ENCODE measurements around the gene HLA-A. TPM values are rescaled to one million over a fixed set of nuclear protein-coding genes. Genes with fewer than 3 reads are reported as not detected.
"Not testable (repeated sequence)": the region's sequence is repeated elsewhere in the genome, so short reads cannot be mapped to it uniquely, and the experiment has no call there.

HLA-A gene
- polyA plus RNA-seq, 1 donor: 326 TPM

DNA sequence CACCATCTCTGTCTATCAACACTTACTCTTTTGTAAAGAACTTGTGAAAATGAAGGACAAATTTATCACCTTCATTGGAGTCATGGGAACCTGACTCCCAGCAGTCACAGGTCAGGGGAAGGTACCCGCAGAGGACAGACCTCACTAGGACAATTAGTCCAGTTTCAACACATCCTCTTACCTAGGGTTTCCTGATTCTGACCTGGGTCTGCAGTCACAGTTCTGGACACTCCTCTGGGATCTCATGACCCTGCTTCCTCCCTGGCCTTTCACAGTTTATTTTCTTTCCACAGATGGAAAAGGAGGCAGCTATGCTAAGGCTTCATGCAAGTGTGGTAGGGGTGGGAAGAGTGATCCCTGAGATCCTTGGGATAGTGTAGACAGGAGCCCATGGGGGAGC is 15.7 kb downstream of the HLA-A start:
- Histone ChIP-seq H3K36me3 (ENCODE audit: control insufficient read depth, insufficient read depth, low read length) (no peaks in the 10 kb centered on the region), H3K4me3 (ENCODE audit: low read length) (no peak overlapping the region), H3K27ac (ENCODE audit: low read length) (no peak overlapping the region), H3K4me1 (ENCODE audit: control insufficient read depth, insufficient read depth, low read length) (no peaks in the 10 kb centered on the region), H3K9me3 (ENCODE audit: control insufficient read depth, low read depth, low read length) (no peaks in the 10 kb centered on the region), H3K27me3 (ENCODE audit: control insufficient read depth, insufficient read depth, low read length) (no peaks in the 10 kb centered on the region)
- DNase-seq: no peak
- WGBS (ENCODE audit: insufficient coverage, low lambda C conversion rate): no CpG with 5 or more reads among the region's 1 CpG

GRCh38 chr6:29958921-29959320 is 16.6 kb downstream of the HLA-A start:
- Histone ChIP-seq H3K4me3 (ENCODE audit: low read length) (no peak overlapping the region), H3K4me1 (ENCODE audit: control insufficient read depth, insufficient read depth, low read length) (no peaks in the 10 kb centered on the region), H3K27ac (ENCODE audit: low read length) (no peak overlapping the region), H3K36me3 (ENCODE audit: control insufficient read depth, insufficient read depth, low read length) (no peaks in the 10 kb centered on the region), H3K9me3 (ENCODE audit: control insufficient read depth, low read depth, low read length) (no peaks in the 10 kb centered on the region), H3K27me3 (ENCODE audit: control insufficient read depth, insufficient read depth, low read length) (no peaks in the 10 kb centered on the region)
- no peak for DNase-seq
- WGBS (ENCODE audit: insufficient coverage, low lambda C conversion rate): 0% methylated on average over 1 of the region's 2 CpGs

- H3K27me3 ChIP-seq (ENCODE audit: control insufficient read depth, insufficient read depth, low read length): no peaks in the 10 kb centered on the region
- peaks cover 3% of the 10 kb centered on the region for H3K4me1 ChIP-seq (ENCODE audit: control insufficient read depth, insufficient read depth, low read length)
- no peaks in the 10 kb centered on the region for H3K36me3 ChIP-seq (ENCODE audit: control insufficient read depth, insufficient read depth, low read length)
- no peak overlapping the region for H3K27ac ChIP-seq (ENCODE audit: low read length)
- no peaks in the 10 kb centered on the region for H3K9me3 ChIP-seq (ENCODE audit: control insufficient read depth, low read depth, low read length)
- no peak overlapping the region for H3K4me3 ChIP-seq (ENCODE audit: low read length)
- DNase-seq: no peak
Measured at GRCh38 chr6:29959467-29959866, 17.1 kb downstream of the HLA-A start.

GRCh38 chr6:29961966-29962365 is 19.6 kb downstream of the HLA-A start:
- Histone ChIP-seq H3K36me3 (ENCODE audit: control insufficient read depth, insufficient read depth, low read length) (no peaks in the 10 kb centered on the region), H3K9me3 (ENCODE audit: control insufficient read depth, low read depth, low read length) (no peaks in the 10 kb centered on the region), H3K4me1 (ENCODE audit: control insufficient read depth, insufficient read depth, low read length) (peaks cover 22% of the 10 kb centered on the region), H3K27ac (ENCODE audit: low read length) (no peak overlapping the region), H3K4me3 (ENCODE audit: low read length) (no peak overlapping the region), H3K27me3 (ENCODE audit: control insufficient read depth, insufficient read depth, low read length) (no peaks in the 10 kb centered on the region)
- no peak for DNase-seq
- WGBS (ENCODE audit: insufficient coverage, low lambda C conversion rate): no CpG with 5 or more reads among the region's 1 CpG

DNA sequence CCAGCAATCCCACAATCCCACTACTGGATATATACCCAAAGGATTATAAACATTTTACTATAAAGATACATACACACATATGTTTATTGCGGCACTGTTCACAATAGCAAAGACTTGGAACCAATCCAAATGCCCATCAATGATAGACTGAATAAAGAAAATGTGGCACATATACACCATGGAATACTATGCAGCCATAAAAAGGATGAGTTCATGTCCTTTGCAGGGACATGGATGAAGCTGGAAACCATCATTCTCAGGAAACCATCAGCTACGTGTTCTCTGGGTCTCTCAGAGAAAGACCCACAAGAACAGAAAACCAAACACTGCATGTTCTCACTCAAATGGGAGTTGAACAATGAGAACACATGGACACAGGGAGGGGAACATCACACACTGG is 21.4 kb downstream of the HLA-A start:
- DNase-seq; H3K9me3 ChIP-seq (ENCODE audit: control insufficient read depth, low read depth, low read length); H3K4me3 ChIP-seq (ENCODE audit: low read length); H3K27me3 ChIP-seq (ENCODE audit: control insufficient read depth, insufficient read depth, low read length); H3K36me3 ChIP-seq (ENCODE audit: control insufficient read depth, insufficient read depth, low read length); H3K27ac ChIP-seq (ENCODE audit: low read length): not testable (repeated sequence)
- WGBS (ENCODE audit: insufficient coverage, low lambda C conversion rate): no CpG with 5 or more reads among the region's 2 CpGs
- peaks cover 28% of the 10 kb centered on the region for H3K4me1 ChIP-seq (ENCODE audit: control insufficient read depth, insufficient read depth, low read length)

DNA sequence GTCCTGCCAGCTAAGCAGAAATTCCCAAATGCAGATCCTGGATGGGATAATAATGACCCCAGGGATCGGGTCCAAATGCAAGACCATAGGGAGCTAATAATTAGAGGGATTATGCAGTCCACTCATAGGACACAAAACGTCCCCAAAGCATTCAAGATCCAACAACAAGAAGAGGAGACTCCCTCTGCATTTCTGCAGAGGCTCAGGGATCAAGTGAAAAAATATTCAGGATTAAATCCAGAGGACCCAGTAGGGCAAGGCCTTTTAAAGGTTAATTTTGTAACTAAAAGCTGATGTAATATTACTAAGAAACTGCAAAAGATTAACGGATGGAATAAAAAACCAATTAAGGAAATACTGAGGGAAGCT is 22.2 kb downstream of the HLA-A start:
- H3K4me1 ChIP-seq (ENCODE audit: control insufficient read depth, insufficient read depth, low read length): peaks cover 28% of the 10 kb centered on the region
- H3K4me3 ChIP-seq (ENCODE audit: low read length): no peak overlapping the region
- no peak for DNase-seq
- no peaks in the 10 kb centered on the region for H3K9me3 ChIP-seq (ENCODE audit: control insufficient read depth, low read depth, low read length)
- H3K27me3 ChIP-seq (ENCODE audit: control insufficient read depth, insufficient read depth, low read length): no peaks in the 10 kb centered on the region
- H3K27ac ChIP-seq (ENCODE audit: low read length): peak overlapping the region; percentile 78
- 0% methylated on average over 1 of the region's 3 CpGs for WGBS (ENCODE audit: insufficient coverage, low lambda C conversion rate)
- H3K36me3 ChIP-seq (ENCODE audit: control insufficient read depth, insufficient read depth, low read length): no peaks in the 10 kb centered on the region

DNA sequence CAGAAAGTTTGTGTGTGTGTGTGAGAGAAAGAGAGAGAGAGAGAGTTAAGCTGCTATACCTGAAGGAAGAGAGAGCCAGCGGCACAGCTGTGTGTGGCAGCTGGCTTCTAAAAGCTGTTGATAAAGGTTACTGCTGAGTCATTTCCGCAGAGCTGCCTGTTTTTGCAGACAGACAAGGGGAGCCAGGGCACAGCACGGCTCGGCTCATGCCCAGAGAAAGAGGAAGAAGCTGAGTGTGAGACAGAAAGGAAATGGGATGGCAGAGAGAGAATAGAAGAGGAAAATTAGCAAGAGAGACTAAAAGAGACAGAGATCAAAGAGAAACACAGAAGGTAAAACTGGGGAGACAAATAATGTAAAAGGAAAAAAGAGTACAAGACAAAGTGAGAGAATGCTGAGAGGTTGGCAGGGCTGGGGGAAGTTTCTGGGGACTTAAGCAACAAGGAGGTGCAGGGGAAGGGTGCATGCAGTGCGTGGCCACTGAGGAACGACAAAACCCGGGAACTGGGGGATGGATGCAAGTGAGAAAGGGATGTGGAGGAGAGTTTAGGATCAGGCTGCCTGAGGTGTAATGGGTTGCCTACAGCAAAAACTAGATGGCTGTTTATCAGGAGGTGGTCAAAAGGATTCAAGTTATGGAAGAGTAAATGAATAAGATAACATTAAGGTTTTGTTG is 22.7 kb downstream of the HLA-A start:
- Histone ChIP-seq H3K27ac (ENCODE audit: low read length) (peak overlapping the region; percentile 78), H3K27me3 (ENCODE audit: control insufficient read depth, insufficient read depth, low read length) (no peaks in the 10 kb centered on the region), H3K9me3 (ENCODE audit: control insufficient read depth, low read depth, low read length) (no peaks in the 10 kb centered on the region), H3K4me1 (ENCODE audit: control insufficient read depth, insufficient read depth, low read length) (peaks cover 28% of the 10 kb centered on the region), H3K4me3 (ENCODE audit: low read length) (peak overlapping the region; percentile 17), H3K36me3 (ENCODE audit: control insufficient read depth, insufficient read depth, low read length) (no peaks in the 10 kb centered on the region)
- peak; percentile 79 to 89 for DNase-seq
- WGBS (ENCODE audit: insufficient coverage, low lambda C conversion rate): 30% methylated on average over 2 of the region's 7 CpGs

- H3K27me3 ChIP-seq (ENCODE audit: control insufficient read depth, insufficient read depth, low read length): no peaks in the 10 kb centered on the region
- no CpG with 5 or more reads among the region's 2 CpGs for WGBS (ENCODE audit: insufficient coverage, low lambda C conversion rate)
- H3K9me3 ChIP-seq (ENCODE audit: control insufficient read depth, low read depth, low read length): no peaks in the 10 kb centered on the region
- peaks cover 28% of the 10 kb centered on the region for H3K4me1 ChIP-seq (ENCODE audit: control insufficient read depth, insufficient read depth, low read length)
- no peaks in the 10 kb centered on the region for H3K36me3 ChIP-seq (ENCODE audit: control insufficient read depth, insufficient read depth, low read length)
- peak overlapping the region; percentile 78 for H3K27ac ChIP-seq (ENCODE audit: low read length)
- no peak for DNase-seq
- H3K4me3 ChIP-seq (ENCODE audit: low read length): no peak overlapping the region
Measured at GRCh38 chr6:29965563-29965872, 23.2 kb downstream of the HLA-A start.

- Histone ChIP-seq H3K9me3 (ENCODE audit: control insufficient read depth, low read depth, low read length) (no peaks in the 10 kb centered on the region), H3K27me3 (ENCODE audit: control insufficient read depth, insufficient read depth, low read length) (no peaks in the 10 kb centered on the region), H3K4me1 (ENCODE audit: control insufficient read depth, insufficient read depth, low read length) (peaks cover 28% of the 10 kb centered on the region), H3K36me3 (ENCODE audit: control insufficient read depth, insufficient read depth, low read length) (no peaks in the 10 kb centered on the region), H3K27ac (ENCODE audit: low read length) (peak overlapping the region; percentile 78), H3K4me3 (ENCODE audit: low read length) (no peak overlapping the region)
- WGBS (ENCODE audit: insufficient coverage, low lambda C conversion rate): no CpG with 5 or more reads among the region's 8 CpGs
- DNase-seq: peak in 1 of 2 donors; percentile 73
Measured at GRCh38 chr6:29965873-29966601, 23.7 kb downstream of the HLA-A start.

DNA sequence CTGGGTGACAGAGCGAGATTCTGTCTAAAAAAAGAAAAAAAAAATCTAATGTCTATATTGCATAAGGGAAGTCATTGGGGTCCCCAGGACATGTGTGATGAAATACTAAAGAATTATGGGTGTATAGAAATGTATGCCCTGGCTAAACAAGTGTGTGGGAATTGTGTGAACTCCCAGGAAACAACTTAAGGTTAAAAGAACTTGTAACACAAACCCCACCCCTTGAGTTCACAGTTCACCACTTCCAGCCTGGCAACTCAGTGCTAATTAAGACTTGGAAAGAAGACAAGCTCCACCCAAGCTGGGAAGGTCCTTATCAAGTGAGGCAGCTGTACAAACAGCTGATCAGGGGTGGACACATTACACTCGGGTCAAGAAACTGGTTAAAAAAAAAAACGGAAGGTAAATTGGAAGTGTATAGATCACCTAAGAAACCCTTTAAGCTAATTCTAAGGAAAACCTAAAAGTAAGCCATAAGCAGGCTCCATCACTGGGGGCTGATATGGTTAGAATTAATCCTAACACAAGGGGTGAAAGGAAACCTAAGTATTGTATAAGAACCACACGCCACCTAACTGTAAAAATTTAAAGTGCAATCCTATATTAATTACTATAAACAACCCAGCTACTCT is 25.2 kb downstream of the HLA-A start:
- DNase-seq: peak; percentile 89 to 94
- H3K27ac ChIP-seq (ENCODE audit: low read length): peak overlapping the region; percentile 56
- H3K27me3 ChIP-seq (ENCODE audit: control insufficient read depth, insufficient read depth, low read length): no peaks in the 10 kb centered on the region
- 20% methylated on average over 2 of the region's 4 CpGs for WGBS (ENCODE audit: insufficient coverage, low lambda C conversion rate)
- no peaks in the 10 kb centered on the region for H3K36me3 ChIP-seq (ENCODE audit: control insufficient read depth, insufficient read depth, low read length)
- peaks cover 28% of the 10 kb centered on the region for H3K4me1 ChIP-seq (ENCODE audit: control insufficient read depth, insufficient read depth, low read length)
- no peaks in the 10 kb centered on the region for H3K9me3 ChIP-seq (ENCODE audit: control insufficient read depth, low read depth, low read length)
- H3K4me3 ChIP-seq (ENCODE audit: low read length): no peak overlapping the region
